GM12878 (cell line): ENCODE data around the gene GMNN. TPM values are rescaled to one million over a fixed set of nuclear protein-coding genes. Genes with fewer than 3 reads are reported as not detected.

Experiments used
- ATAC-seq: fragments of 200-7000 bp; cut with Tn5 transposase; 3 replicates; pipeline ENCODE4 v1.9.1; 2020; ENCODE audit warnings: mild to moderate bottlenecking, moderate library complexity
- BruUV-seq: library from RNA; stranded (reverse); fragments of 400-500 nt; replicated peaks from 2 replicates; lab custom pipeline; 2021; lab: Mats Ljungman, UMichigan
- CTCF ChIA-PET: fragments of 300-600 bp; sonication (Branson Sonifier 250); formaldehyde crosslinking; extraction: SDS; loops from one replicate; lab custom pipeline; 2021; ENCODE audit warnings: inconsistent platforms; lab: Yijun Ruan, JAX
- POLR2A ChIA-PET: fragments of 350-600 bp; formaldehyde crosslinking; extraction: SDS; loops from one replicate; lab custom pipeline; 2021; ENCODE audit warnings: inconsistent platforms; lab: Charles Lee
- RAD21 ChIA-PET: fragments of 300-600 bp; sonication (Branson Sonifier 250); formaldehyde crosslinking; loops from one replicate; lab custom pipeline; 2023; ENCODE audit warnings: antibody characterized with exemption; ENCODE audit not compliant: unreplicated experiment; lab: Charles Lee
- SMC1A ChIA-PET: fragments of 300-600 bp; sonication (Branson Sonifier 250); formaldehyde crosslinking; loops from one replicate; lab custom pipeline; 2023; ENCODE audit not compliant: unreplicated experiment, uncharacterized antibody; lab: Charles Lee
- DNase-seq: peaks from one replicate; pipeline ENCODE4 v3.0.0-alpha.2; 2011; ENCODE audit warnings: low read depth, low spot score
- FAIRE-seq: peaks from 3 replicates; lab custom pipeline; 2011; peaks lifted over from hg19 to GRCh38; lab: Jason Lieb, UNC
- H2AFZ ChIP-seq: 2 replicates; pipeline ENCODE4 v1.6.0; 2011; ENCODE audit warnings: low read depth, low read length, control low read depth; ENCODE audit not compliant: control insufficient read depth
- H3K27ac ChIP-seq: 2 replicates; pipeline ENCODE4 v1.5.1; 2011; ENCODE audit warnings: control low read depth; ENCODE audit not compliant: control insufficient read depth, insufficient read depth
- H3K27me3 ChIP-seq, 2 experiments: replicated peaks in 1 of 2; 2 replicates each; pipeline versions ENCODE4 v1.6.0 to v1.6.1; 2011; ENCODE audit warnings: low read length in 1 of 2; ENCODE audit not compliant: control insufficient read depth in 2 of 2, insufficient read depth in 2 of 2
- H3K36me3 ChIP-seq, 2 experiments: 2 replicates each; pipeline ENCODE4 v1.5.1; 2011; ENCODE audit warnings: low read length in 1 of 2; ENCODE audit not compliant: control insufficient read depth in 2 of 2, insufficient read depth in 2 of 2
- H3K4me1 ChIP-seq: 2 replicates; pipeline ENCODE4 v1.6.1; 2011; ENCODE audit warnings: mild to moderate bottlenecking, low read length, moderate library complexity, mixed read lengths; ENCODE audit not compliant: control insufficient read depth, insufficient read depth
- H3K4me2 ChIP-seq: 2 replicates; pipeline ENCODE4 v1.6.0; 2011; ENCODE audit warnings: control low read depth; ENCODE audit not compliant: control insufficient read depth, insufficient read depth
- H3K4me3 ChIP-seq: fragments of 200-600 bp; sonication (generic); 2 replicates; pipeline ENCODE4 v1.5.1; 2016
- H3K79me2 ChIP-seq: 2 replicates; pipeline ENCODE4 v1.6.0; 2011; ENCODE audit warnings: low read length; ENCODE audit not compliant: control insufficient read depth, insufficient read depth
- H3K9ac ChIP-seq: 2 replicates; pipeline ENCODE4 v1.8.0; 2011; ENCODE audit warnings: low read length, control low read depth, mixed read lengths; ENCODE audit not compliant: control insufficient read depth, insufficient read depth
- H3K9me3 ChIP-seq: replicated peaks from 3 replicates; pipeline ENCODE4 v1.5.1; 2011; ENCODE audit warnings: mild to moderate bottlenecking, low read length; ENCODE audit not compliant: control insufficient read depth, insufficient read depth
- H4K20me1 ChIP-seq: 2 replicates; pipeline ENCODE4 v1.6.0; 2011; ENCODE audit not compliant: control insufficient read depth, insufficient read depth
- BACH1 ChIP-seq: fragments of 450-650 bp; IDR thresholded peaks from 2 replicates; pipeline ENCODE4 v1.6.1; 2017; ENCODE audit warnings: mild to moderate bottlenecking, borderline replicate concordance
- BCLAF1 ChIP-seq: fragments of 450-650 bp; IDR thresholded peaks from 2 replicates; pipeline ENCODE4 v1.6.1; 2017; ENCODE audit warnings: antibody characterized with exemption, mild to moderate bottlenecking, moderate library complexity
- CEBPZ ChIP-seq: fragments of 150-350 bp; IDR thresholded peaks from 2 replicates; pipeline ENCODE4 v1.6.1; 2016; ENCODE audit warnings: low read depth, low read length
- IKZF1 ChIP-seq: fragments of 450-650 bp; conservative IDR thresholded peaks from 2 replicates; pipeline ENCODE4 v1.6.1; 2017; ENCODE audit warnings: antibody characterized with exemption, mild to moderate bottlenecking
- NR2C1 ChIP-seq: fragments of 450-650 bp; IDR thresholded peaks from 2 replicates; pipeline ENCODE4 v1.6.1; 2017; ENCODE audit warnings: antibody characterized with exemption, mild to moderate bottlenecking, moderate library complexity
- RB1 ChIP-seq: fragments of 450-650 bp; formaldehyde crosslinking; IDR thresholded peaks from 2 replicates; pipeline ENCODE4 v1.6.1; 2017; ENCODE audit warnings: mild to moderate bottlenecking, borderline replicate concordance
- RFX5 ChIP-seq: IDR thresholded peaks from 2 replicates; pipeline ENCODE4 v1.6.1; 2011; ENCODE audit warnings: low read depth, low read length, improper control_type of control experiment
- SIX5 ChIP-seq: IDR thresholded peaks from 2 replicates; pipeline ENCODE4 v1.6.1; 2011; ENCODE audit warnings: mild to moderate bottlenecking, low read depth, low read length, moderate library complexity; ENCODE audit not compliant: severe bottlenecking
- SKIL ChIP-seq: fragments of 450-650 bp; IDR thresholded peaks from 2 replicates; pipeline ENCODE4 v1.6.1; 2017; ENCODE audit warnings: mild to moderate bottlenecking, low read depth, inconsistent platforms; ENCODE audit not compliant: poor library complexity, severe bottlenecking
- SMC3 ChIP-seq: IDR thresholded peaks from 2 replicates; pipeline ENCODE4 v1.6.1; 2011; ENCODE audit warnings: low read length, improper control_type of control experiment, borderline replicate concordance
- TAF1 ChIP-seq: IDR thresholded peaks from 2 replicates; pipeline ENCODE4 v1.6.1; 2011; ENCODE audit warnings: mild to moderate bottlenecking, low read depth, low read length, borderline replicate concordance
- ZNF274 ChIP-seq: IDR thresholded peaks from one replicate; pipeline ENCODE4 v1.8.0; 2011; ENCODE audit not compliant: insufficient read length, insufficient read depth
- WGBS: methylation state at CpG from one replicate; pipeline ENCODE4 v1.1.6; 2016; ENCODE audit warnings: low lambda C conversion rate; ENCODE audit not compliant: insufficient replicate concordance, insufficient coverage; ENCODE audit errors: missing lambda C conversion rate; 5-methylcytosine and 5-hydroxymethylcytosine counted together
- in situ Hi-C: fragments of 300-500 bp; cut with MboI; formaldehyde crosslinking; loops from 9 replicates; pipeline ENCODE4 v1.14.3; 2018; ENCODE audit warnings: mixed read lengths
- intact Hi-C: fragments of 100-400 bp; cut with micrococcal nuclease; formaldehyde crosslinking; loops from one replicate; pipeline ENCODE4 v1.14.2; 2022; ENCODE audit not compliant: unreplicated experiment
- polyA plus RNA-seq, 11 experiments: library from polyadenylated mRNA; depleted of rRNA in 4 of 11; unstranded in 6 of 11; stranded (reverse) in 5 of 11; fragments of >200 nt; fragmentation: Nextera tagmentation in 4 of 11; fragmentation: Illumina TruSeq in 1 of 11; extraction: Ambion mirVana in 4 of 11; extraction: Trizol in 1 of 11; gene quantifications; 1 replicate in 1 of 11; 2 replicates in 10 of 11; pipeline versions ENCODE4 v1.2.1 to v1.2.3, GENCODE V29; 2011 to 2016; ENCODE audit warnings: inconsistent platforms in 2 of 11, missing spikeins in 2 of 11, low read depth in 1 of 11
- total RNA-seq, 4 experiments: library from RNA; depleted of rRNA in 3 of 4; stranded (reverse); fragments of >200 nt in 3 of 4; fragmentation: Illumina TruSeq in 1 of 4; extraction: Trizol in 1 of 4; gene quantifications; 2 replicates each; pipeline versions ENCODE4 v1.2.1 to v1.2.3, GENCODE V29; 2013 to 2021

The GMNN gene
- total and polyA plus RNA-seq, 10 of the 15 experiments (the other 5 are each of a cell fraction or from before 2014, with no cell fraction given), result 51.9 to 153 (median 105) TPM

GRCh38 chr6:24827970-24828369 is 53.2 kb downstream of the GMNN start:
- no peak overlapping the region for H3K4me2 ChIP-seq
- FAIRE-seq, result no peak
- no peak overlapping the region for H2AFZ ChIP-seq
- in situ Hi-C loops, result no loop called here
- intact Hi-C loops, result no loop called here
- no peak for DNase-seq
- no peaks in the 10 kb centered on the region for H3K27me3 ChIP-seq
- H3K79me2 ChIP-seq, result no peaks in the 10 kb centered on the region
- 85% methylated on average over 8 of the region's 8 CpGs for WGBS
- CTCF ChIA-PET, result interaction anchor here (1.6 kb wide), 1 partner anchor 198 kb away, joined by 3 read pairs; no protein-coding TSS in a partner anchor
- no peak overlapping the region for H3K27ac ChIP-seq
- POLR2A ChIA-PET, result no interaction called here
- no peak for ATAC-seq
- no peaks in the 10 kb centered on the region for H3K4me1 ChIP-seq
- peaks cover 0 to 3% of the 10 kb centered on the region in 2 experiments; a peak in 2 of 4 replicates for H3K36me3 ChIP-seq
- H3K9ac ChIP-seq, result no peak overlapping the region
- no peaks in the 10 kb centered on the region for H3K9me3 ChIP-seq
- SMC1A ChIA-PET, result no interaction called here
- TF ChIP-seq BCLAF1 (no peak), TAF1 (no peak), CEBPZ (no peak), RB1 (no peak), IKZF1 (no peak), SMC3 (no peak), SIX5 (no peak), NR2C1 (no peak), RFX5 (no peak), BACH1 (no peak), ZNF274 (no peak), SKIL (no peak)
- H4K20me1 ChIP-seq, result no peaks in the 10 kb centered on the region
- RAD21 ChIA-PET, result no interaction called here
- no TSS peak for BruUV-seq
- no peak overlapping the region for H3K4me3 ChIP-seq
